Activated CD4-positive, CD25-positive, alpha-beta regulatory T cell (primary cell): Measurements from ENCODE around the gene ROBO3.

Experiments used
- DNase-seq, 4 experiments: peaks; one replicate each; lab custom pipeline; 2025; lab: John Stamatoyannopoulos, UW

Gene ROBO3

DNA sequence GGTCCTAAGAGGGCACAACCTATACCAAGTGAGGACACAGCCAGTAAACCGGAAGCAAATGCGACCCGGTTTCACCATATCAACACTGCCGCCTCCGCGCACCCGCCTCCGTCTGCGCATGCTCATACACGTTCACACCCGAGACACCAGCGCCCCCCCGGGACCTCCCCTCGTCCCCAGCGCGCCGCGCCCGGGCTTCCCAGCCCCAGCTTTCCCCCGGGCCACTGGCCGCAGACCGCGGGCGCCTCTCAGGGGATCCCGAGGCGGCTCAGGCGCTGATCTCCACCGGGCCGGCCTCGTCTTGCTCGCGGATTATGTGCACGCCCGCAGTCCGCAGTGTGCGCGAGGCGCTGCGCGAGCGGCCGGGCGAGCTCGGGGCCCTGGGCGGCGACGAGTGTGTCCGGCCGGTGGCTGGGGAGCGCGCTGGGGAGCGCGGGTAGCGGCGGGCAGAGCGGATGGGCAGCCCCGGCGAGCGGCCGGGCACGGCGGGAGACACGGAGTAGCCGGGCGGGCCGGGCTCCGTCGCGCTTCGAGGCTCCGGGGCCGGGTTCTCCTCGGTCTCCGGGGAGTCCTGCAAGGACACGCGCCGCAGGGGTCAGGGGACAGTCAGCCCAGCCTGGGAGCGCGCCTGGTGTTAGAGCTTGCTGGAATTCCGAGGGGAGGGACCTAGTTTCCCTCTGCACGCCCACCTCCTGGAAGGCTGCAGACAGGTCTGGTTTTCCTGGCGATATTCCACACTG is 55.8 kb downstream of the ROBO3 start:
- peak; percentile 41 to 57 (median 50) for DNase-seq

DNA sequence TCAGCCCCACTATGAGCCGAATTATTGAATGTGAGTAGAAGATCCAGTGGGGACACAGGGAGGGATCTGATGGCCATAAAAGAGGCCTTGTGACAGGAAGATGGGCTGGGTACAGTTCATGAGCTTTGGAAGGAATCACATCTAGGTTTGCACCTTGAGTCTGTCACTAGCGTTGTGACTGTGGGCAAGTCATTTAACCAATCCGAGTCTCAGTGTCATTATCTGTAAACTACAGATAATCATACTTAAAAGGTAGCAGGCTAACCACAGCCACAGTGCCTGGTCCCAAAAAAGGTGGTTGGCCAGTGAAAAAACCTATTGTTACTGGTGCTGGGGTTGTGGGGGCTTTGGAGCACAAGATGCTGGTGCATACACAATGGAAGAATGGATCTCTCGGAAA is 57.6 kb downstream of the ROBO3 start:
- no peak for DNase-seq

DNA sequence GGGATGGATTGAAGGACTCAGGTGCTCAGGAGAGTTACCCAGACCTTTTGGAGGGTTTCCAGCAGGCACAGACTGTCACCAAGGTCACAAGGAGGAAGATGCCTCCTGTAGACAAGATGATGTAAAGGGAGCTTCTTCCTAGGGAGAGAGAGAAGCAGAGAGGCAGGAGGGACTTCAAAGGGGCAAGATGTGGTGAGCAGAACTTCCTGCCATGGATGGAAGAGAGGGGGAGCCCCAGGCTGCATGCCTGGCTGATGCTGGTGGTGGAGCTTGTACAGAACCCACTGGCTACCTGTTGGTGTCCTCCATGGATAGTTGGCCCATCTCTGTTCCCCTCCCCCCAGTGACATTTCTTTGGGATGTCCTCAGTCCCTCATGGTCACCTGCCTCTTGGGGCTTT is 58.1 kb downstream of the ROBO3 start:
- no peak for DNase-seq

DNA sequence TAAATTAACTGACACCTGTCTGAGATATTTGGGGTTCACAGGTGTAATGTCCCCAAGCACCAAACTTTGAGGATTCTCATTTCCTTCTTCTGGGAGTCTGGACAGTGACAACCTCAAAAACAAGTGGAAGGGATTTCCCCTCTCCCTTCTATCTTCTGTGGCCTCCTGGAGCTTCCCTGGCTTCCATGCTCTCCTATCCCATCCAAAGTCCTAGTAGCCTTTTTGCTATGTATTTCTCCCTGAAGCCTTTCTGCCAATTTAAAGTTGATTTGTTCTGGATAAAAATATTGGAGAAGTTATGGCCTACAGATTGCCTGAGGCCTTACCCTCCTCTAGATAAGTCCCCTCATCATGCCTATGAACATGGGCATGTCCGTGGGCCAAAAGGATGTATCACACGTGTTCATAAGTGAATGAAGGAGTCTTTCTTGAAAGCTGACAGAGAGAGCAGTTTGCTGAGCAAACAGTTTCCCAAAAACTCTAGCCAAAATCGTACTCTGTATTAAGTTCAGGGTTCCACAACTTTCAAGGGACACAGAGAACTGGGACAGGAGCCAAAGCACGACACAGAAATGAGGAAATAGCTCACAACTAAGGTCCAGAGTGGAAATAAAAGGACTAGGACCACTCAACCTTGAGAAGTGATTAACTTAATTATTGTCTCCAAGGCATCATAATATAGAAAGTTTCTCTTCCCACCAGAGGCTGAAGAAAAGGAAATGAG is 63.9 kb downstream of the ROBO3 start:
- DNase-seq = no peak

GRCh38 chr11:124930799-124931198 is 65.6 kb downstream of the ROBO3 start:
- no peak for DNase-seq
